ENCODE data around the gene PCDHGA6.

PCDHGA6 gene

GRCh38 chr5:141419074-141419880 lies 45.6 kb downstream of the PCDHGA6 start:
- no peak overlapping the region for H3K9ac ChIP-seq (ENCODE audit: low read depth, low read length)
- peaks cover 13% of the 10 kb centered on the region for H3K27me3 ChIP-seq (ENCODE audit: insufficient read depth, low read length)
- H3K27ac ChIP-seq (ENCODE audit: low read length), result no peak overlapping the region
- H3K36me3 ChIP-seq (ENCODE audit: insufficient read depth, low read depth, low read length), result peaks cover 26% of the 10 kb centered on the region; the same call in 1 of the 2 replicates
- H3K9me3 ChIP-seq (ENCODE audit: insufficient read depth, low read depth, low read length), result peaks cover 57% of the 10 kb centered on the region
- H3K4me1 ChIP-seq (ENCODE audit: insufficient read depth, low read length), result no peaks in the 10 kb centered on the region
- H3K4me3 ChIP-seq (ENCODE audit: low read length), result 0 out of 2 replicates have a peak overlapping the region, but pooled peaks have one; percentile 72

DNA sequence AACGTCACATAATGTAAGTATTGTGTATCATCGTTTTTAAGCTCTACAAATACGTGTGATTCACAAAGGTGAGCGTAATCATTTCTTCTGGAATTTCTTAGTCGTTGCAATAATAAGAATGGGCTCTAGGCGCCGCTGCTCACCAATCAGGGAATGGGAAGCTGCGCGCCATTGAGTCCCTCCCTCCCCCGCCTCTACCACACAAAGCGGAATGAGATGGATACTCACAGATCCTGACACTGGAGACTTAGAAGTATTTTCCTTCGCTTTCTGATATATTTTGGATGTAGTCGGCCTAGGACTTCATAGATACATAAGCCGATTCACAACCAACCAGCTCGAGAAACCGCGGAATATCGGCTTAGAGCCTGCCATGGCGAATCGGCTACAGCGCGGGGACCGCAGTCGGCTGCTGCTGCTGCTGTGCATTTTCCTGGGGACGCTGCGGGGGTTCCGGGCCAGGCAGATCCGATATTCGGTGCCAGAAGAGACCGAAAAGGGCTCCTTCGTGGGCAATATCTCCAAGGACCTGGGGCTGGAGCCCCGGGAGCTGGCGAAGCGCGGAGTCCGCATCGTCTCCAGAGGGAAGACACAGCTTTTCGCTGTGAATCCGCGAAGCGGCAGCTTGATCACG lies 47.3 kb downstream of the PCDHGA6 start, which contains the start of gene PCDHGA11:
Gene PCDHGA11 (plus strand): TSS at position 197 of the 634 bp plus-strand sequence. CDS start 177 bp downstream, at position 374.
- no peak within 1 kb of the TSS for H3K27ac ChIP-seq (ENCODE audit: low read length)
- H3K4me3 ChIP-seq (ENCODE audit: low read length), result peak within 1 kb of the TSS; percentile 8; the same call in 1 of the 2 replicates
- no peak within 1 kb of the TSS for H3K9ac ChIP-seq (ENCODE audit: low read depth, low read length)
- H3K27me3 ChIP-seq (ENCODE audit: insufficient read depth, low read length), result peaks cover 13% of the 10 kb centered on the region
- peaks cover 28% of the 10 kb centered on the region; the same call in 1 of the 2 replicates for H3K36me3 ChIP-seq (ENCODE audit: insufficient read depth, low read depth, low read length)
- H3K9me3 ChIP-seq (ENCODE audit: insufficient read depth, low read depth, low read length), result peaks cover 69% of the 10 kb centered on the region
- H3K4me1 ChIP-seq (ENCODE audit: insufficient read depth, low read length), result no peaks in the 10 kb centered on the region

- peaks cover 74% of the 10 kb centered on the region for H3K9me3 ChIP-seq (ENCODE audit: insufficient read depth, low read depth, low read length)
- peak overlapping the region; percentile 5; the same call in 1 of the 2 replicates for H3K4me3 ChIP-seq (ENCODE audit: low read length)
Observed at GRCh38 chr5:141421489-141421855, 47.8 kb downstream of the PCDHGA6 start.

DNA sequence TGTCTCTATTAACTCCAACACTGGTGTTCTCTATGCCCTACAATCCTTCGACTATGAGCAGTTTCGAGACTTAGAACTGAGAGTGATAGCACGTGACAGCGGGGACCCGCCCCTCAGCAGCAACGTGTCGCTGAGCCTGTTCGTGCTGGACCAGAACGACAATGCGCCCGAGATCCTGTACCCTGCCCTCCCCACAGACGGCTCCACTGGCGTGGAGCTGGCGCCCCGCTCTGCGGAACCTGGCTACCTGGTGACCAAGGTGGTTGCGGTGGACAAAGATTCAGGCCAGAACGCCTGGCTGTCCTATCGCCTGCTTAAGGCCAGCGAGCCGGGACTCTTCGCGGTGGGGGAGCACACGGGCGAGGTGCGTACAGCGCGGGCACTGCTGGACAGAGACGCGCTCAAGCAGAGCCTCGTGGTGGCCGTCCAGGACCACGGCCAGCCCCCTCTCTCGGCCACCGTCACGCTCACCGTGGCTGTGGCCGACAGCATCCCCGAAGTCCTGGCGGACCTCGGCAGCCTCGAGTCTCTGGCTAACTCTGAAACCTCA lies 49.1 kb downstream of the PCDHGA6 start:
- Histone ChIP-seq H3K36me3 (ENCODE audit: insufficient read depth, low read depth, low read length) (peaks cover 32% of the 10 kb centered on the region; the same call in 1 of the 2 replicates), H3K27me3 (ENCODE audit: insufficient read depth, low read length) (peaks cover 13% of the 10 kb centered on the region), H3K4me3 (ENCODE audit: low read length) (no peak overlapping the region), H3K4me1 (ENCODE audit: insufficient read depth, low read length) (no peaks in the 10 kb centered on the region), H3K9me3 (ENCODE audit: insufficient read depth, low read depth, low read length) (peaks cover 87% of the 10 kb centered on the region), H3K9ac (ENCODE audit: low read depth, low read length) (no peak overlapping the region), H3K27ac (ENCODE audit: low read length) (no peak overlapping the region)

More at GRCh38 chr5:141421489-141421855, 47.8 kb downstream of the PCDHGA6 start:
- Histone ChIP-seq H3K36me3 (ENCODE audit: insufficient read depth, low read depth, low read length) (peaks cover 32% of the 10 kb centered on the region; the same call in 1 of the 2 replicates), H3K27ac (ENCODE audit: low read length) (no peak overlapping the region), H3K4me1 (ENCODE audit: insufficient read depth, low read length) (no peaks in the 10 kb centered on the region), H3K27me3 (ENCODE audit: insufficient read depth, low read length) (peaks cover 13% of the 10 kb centered on the region), H3K9ac (ENCODE audit: low read depth, low read length) (no peak overlapping the region)

DNA sequence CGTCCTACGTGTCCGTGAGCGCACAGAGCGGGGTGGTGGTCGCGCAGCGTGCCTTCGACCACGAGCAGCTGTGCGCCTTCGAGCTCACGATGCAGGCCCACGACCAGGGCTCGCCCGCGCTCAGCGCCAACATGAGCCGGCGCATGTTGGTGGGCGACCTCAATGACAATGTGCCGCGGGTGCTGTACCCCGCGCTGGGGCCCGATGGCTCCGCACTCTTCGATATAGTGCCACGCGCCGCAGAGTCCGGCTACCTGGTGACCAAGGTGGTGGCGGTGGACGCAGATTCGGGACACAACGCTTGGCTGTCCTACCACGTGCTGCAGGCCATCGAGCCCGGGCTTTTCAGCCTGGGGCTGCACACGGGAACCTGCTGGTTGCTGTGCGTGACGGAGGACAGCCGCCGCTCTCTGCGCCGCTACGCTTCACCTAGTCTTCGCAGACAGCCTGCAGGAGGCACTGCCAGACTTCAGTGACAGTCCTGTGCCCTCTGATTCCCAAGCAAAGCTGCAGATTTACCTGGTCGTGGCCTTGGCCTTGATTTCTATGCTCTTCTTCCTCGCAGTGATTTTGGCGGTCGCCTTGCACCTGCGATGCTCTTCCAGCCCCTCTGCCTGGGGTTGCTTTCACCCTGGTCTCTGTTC lies 54.2 kb downstream of the PCDHGA6 start:
- Histone ChIP-seq H3K4me1 (ENCODE audit: insufficient read depth, low read length) (no peaks in the 10 kb centered on the region), H3K4me3 (ENCODE audit: low read length) (no peak overlapping the region), H3K9ac (ENCODE audit: low read depth, low read length) (no peak overlapping the region), H3K9me3 (ENCODE audit: insufficient read depth, low read depth, low read length) (peaks cover 79% of the 10 kb centered on the region), H3K36me3 (ENCODE audit: insufficient read depth, low read depth, low read length) (peaks cover 12% of the 10 kb centered on the region; the same call in 1 of the 2 replicates), H3K27me3 (ENCODE audit: insufficient read depth, low read length) (no peaks in the 10 kb centered on the region), H3K27ac (ENCODE audit: low read length) (no peak overlapping the region)
